Stomach smooth muscle (tissue), 2 donors: ENCODE results near the gene LDLRAD3.
"Not testable (repeated sequence)": the region's sequence is repeated elsewhere in the genome, so short reads cannot be mapped to it uniquely, and the experiment has no call there.

ENCODE experiments used
- H3K27ac ChIP-seq: one replicate; pipeline ENCODE4 v1.7.0; 2013; ENCODE audit warnings: mild to moderate bottlenecking, low read length, inconsistent platforms
- H3K27me3 ChIP-seq, 2 donors: one replicate each; pipeline ENCODE4 v1.7.0; 2013; ENCODE audit warnings: low read length in 2 of 2; ENCODE audit not compliant: insufficient read depth in 2 of 2, control insufficient read depth in 1 of 2
- H3K36me3 ChIP-seq, 2 donors: one replicate each; pipeline ENCODE4 v1.7.0; 2013; ENCODE audit warnings: low read length in 2 of 2; ENCODE audit not compliant: control insufficient read depth in 2 of 2, insufficient read depth in 2 of 2
- H3K4me1 ChIP-seq: one replicate; pipeline ENCODE4 v1.7.0; 2013; ENCODE audit warnings: low read length; ENCODE audit not compliant: control insufficient read depth, insufficient read depth
- H3K4me3 ChIP-seq, 2 donors: one replicate each; pipeline ENCODE4 v1.7.0; 2013; ENCODE audit warnings: low read length in 2 of 2
- H3K9ac ChIP-seq, 2 donors: one replicate each; pipeline ENCODE4 v1.7.0; 2013; ENCODE audit warnings: low read length in 2 of 2, mild to moderate bottlenecking in 1 of 2
- H3K9me3 ChIP-seq, 2 donors: one replicate each; pipeline ENCODE4 v1.7.0; 2013; ENCODE audit warnings: low read length in 2 of 2; ENCODE audit not compliant: control insufficient read depth in 2 of 2
- donor health status: healthy.
- donor health status: Pancreatic carcinoma.

The LDLRAD3 gene

GRCh38 chr11:36165621-36166397, 221.9 kb downstream of the LDLRAD3 start:
- Histone ChIP-seq H3K36me3 (no peaks in the 10 kb centered on the region), H3K4me3 (no peak overlapping the region), H3K9me3 (no peaks in the 10 kb centered on the region), H3K9ac (no peak overlapping the region), H3K27me3 (no peaks in the 10 kb centered on the region), H3K27ac (no peak overlapping the region), H3K4me1 (peaks cover 13% of the 10 kb centered on the region)

- Histone ChIP-seq H3K4me3 (no peak overlapping the region), H3K9ac (no peak overlapping the region), H3K36me3 (no peaks in the 10 kb centered on the region), H3K27me3 (no peaks in the 10 kb centered on the region), H3K9me3 (no peaks in the 10 kb centered on the region), H3K27ac (no peak overlapping the region), H3K4me1 (peaks cover 12% of the 10 kb centered on the region)
Measured at GRCh38 chr11:36167073-36167472, 223.2 kb downstream of the LDLRAD3 start.

GRCh38 chr11:36167729-36168128, 223.9 kb downstream of the LDLRAD3 start:
- H3K27me3 ChIP-seq = no peaks in the 10 kb centered on the region
- no peak overlapping the region for H3K4me3 ChIP-seq
- H3K9ac ChIP-seq = no peak overlapping the region
- no peaks in the 10 kb centered on the region for H3K9me3 ChIP-seq
- no peaks in the 10 kb centered on the region for H3K36me3 ChIP-seq
- H3K27ac ChIP-seq = no peak overlapping the region
- peaks cover 6% of the 10 kb centered on the region for H3K4me1 ChIP-seq

- H3K4me3 ChIP-seq = no peak overlapping the region
- H3K27ac ChIP-seq = no peak overlapping the region
- H3K9ac ChIP-seq = no peak overlapping the region
- H3K27me3 ChIP-seq = peaks cover 0 to 2% of the 10 kb centered on the region in 2 donors
- H3K4me1 ChIP-seq = no peaks in the 10 kb centered on the region
- H3K36me3 ChIP-seq = no peaks in the 10 kb centered on the region
- no peaks in the 10 kb centered on the region for H3K9me3 ChIP-seq
Measured at GRCh38 chr11:36177836-36178235, 234.0 kb downstream of the LDLRAD3 start.

GRCh38 chr11:36186340-36187175, 242.7 kb downstream of the LDLRAD3 start:
- Histone ChIP-seq H3K4me1 (peaks cover 5% of the 10 kb centered on the region), H3K9ac (no peak overlapping the region), H3K9me3 (no peaks in the 10 kb centered on the region), H3K4me3 (no peak overlapping the region), H3K36me3 (no peaks in the 10 kb centered on the region), H3K27me3 (peaks cover 0 to 2% of the 10 kb centered on the region in 2 donors), H3K27ac (no peak overlapping the region)

GRCh38 chr11:36187622-36188021, 243.8 kb downstream of the LDLRAD3 start:
- Histone ChIP-seq H3K27me3 (no peaks in the 10 kb centered on the region), H3K36me3 (no peaks in the 10 kb centered on the region), H3K4me3 (no peak overlapping the region), H3K4me1 (peaks cover 5% of the 10 kb centered on the region), H3K9me3 (no peaks in the 10 kb centered on the region), H3K9ac (no peak overlapping the region), H3K27ac (no peak overlapping the region)

- not testable (repeated sequence) for H3K27me3 ChIP-seq, H3K9ac ChIP-seq, H3K27ac ChIP-seq, H3K9me3 ChIP-seq, H3K4me3 ChIP-seq, H3K4me1 ChIP-seq, H3K36me3 ChIP-seq
Measured at GRCh38 chr11:36189735-36190134, 245.9 kb downstream of the LDLRAD3 start.

- H3K36me3 ChIP-seq = no peaks in the 10 kb centered on the region
- no peak overlapping the region for H3K4me3 ChIP-seq
- H3K9ac ChIP-seq = no peak overlapping the region
- H3K27me3 ChIP-seq = no peaks in the 10 kb centered on the region
- no peak overlapping the region for H3K27ac ChIP-seq
- no peaks in the 10 kb centered on the region for H3K9me3 ChIP-seq
- H3K4me1 ChIP-seq = no peaks in the 10 kb centered on the region
Measured at GRCh38 chr11:36191941-36192340, 248.1 kb downstream of the LDLRAD3 start.

GRCh38 chr11:36192425-36193289, 248.8 kb downstream of the LDLRAD3 start:
- H3K36me3 ChIP-seq = no peaks in the 10 kb centered on the region
- no peak overlapping the region for H3K27ac ChIP-seq

GRCh38 chr11:36193290-36193619, 249.4 kb downstream of the LDLRAD3 start:
- H3K4me1 ChIP-seq = peaks cover 2% of the 10 kb centered on the region
- no peak overlapping the region for H3K4me3 ChIP-seq
- no peaks in the 10 kb centered on the region for H3K9me3 ChIP-seq
- no peak overlapping the region for H3K9ac ChIP-seq
- peaks cover 0 to under 1% of the 10 kb centered on the region in 2 donors for H3K36me3 ChIP-seq
- H3K27me3 ChIP-seq = no peaks in the 10 kb centered on the region
- no peak overlapping the region for H3K27ac ChIP-seq

More at GRCh38 chr11:36192425-36193289, 248.8 kb downstream of the LDLRAD3 start:
- Histone ChIP-seq H3K9ac (no peak overlapping the region), H3K4me1 (peaks cover 2% of the 10 kb centered on the region), H3K27me3 (no peaks in the 10 kb centered on the region), H3K4me3 (no peak overlapping the region), H3K9me3 (no peaks in the 10 kb centered on the region)
